HepG2 (cell line): ENCODE results near the gene RAD23A.

Source experiments
- CTCF ChIP-seq: sonication (generic); formaldehyde crosslinking; IDR thresholded peaks from 2 replicates; pipeline ENCODE4 v1.5.0; 2020; ENCODE audit warnings: mild to moderate bottlenecking, missing genetic modification reagents, moderate library complexity
- ZFP36 ChIP-seq: fragments of 150-350 bp; IDR thresholded peaks from 2 replicates; pipeline ENCODE4 v1.6.1; 2018; ENCODE audit warnings: borderline replicate concordance, low read length, low read depth; ENCODE audit not compliant: partially characterized antibody
- ZZZ3 ChIP-seq: sonication (generic); formaldehyde crosslinking; IDR thresholded peaks from 2 replicates; pipeline ENCODE4 v1.4.0; 2020; ENCODE audit warnings: missing genetic modification reagents, mild to moderate bottlenecking, borderline replicate concordance

- TF ChIP-seq ZFP36 (no peak), CTCF (no peak), ZZZ3 (CRISPR knock-in tag) (no peak)
Observed at GRCh38 chr19:12938779-12939601, 6.7 kb upstream of the RAD23A start.
